HG02588 (cell line): ENCODE results near the gene POU6F2.
A peak's percentile ranks its signal among the peaks of the same experiment; 100 is the strongest.

Experiments used
- ATAC-seq: cut with Tn5 transposase; IDR thresholded peaks from one replicate; pipeline ENCODE4 v1.9.1; 2021; ENCODE audit warnings: mild to moderate bottlenecking, moderate library complexity; ENCODE audit not compliant: unreplicated experiment

The POU6F2 gene

GRCh38 chr7:39429421-39429820 lies 451.7 kb downstream of the POU6F2 start:
- no peak for ATAC-seq

- ATAC-seq = no peak
Measured at GRCh38 chr7:39430441-39430840, 452.7 kb downstream of the POU6F2 start.

GRCh38 chr7:39430909-39431641 lies 453.4 kb downstream of the POU6F2 start:
- ATAC-seq = no peak

GRCh38 chr7:39432368-39432767 lies 454.7 kb downstream of the POU6F2 start:
- ATAC-seq = no peak

- no peak for ATAC-seq
Measured at GRCh38 chr7:39432807-39433416, 455.2 kb downstream of the POU6F2 start.

GRCh38 chr7:39433550-39433949 lies 455.8 kb downstream of the POU6F2 start:
- no peak for ATAC-seq

- no peak for ATAC-seq
Measured at GRCh38 chr7:39434012-39434411, 456.3 kb downstream of the POU6F2 start.

GRCh38 chr7:39446546-39446945 lies 468.8 kb downstream of the POU6F2 start:
- no peak for ATAC-seq

GRCh38 chr7:39451901-39452300 lies 474.2 kb downstream of the POU6F2 start:
- ATAC-seq = no peak

- peak; percentile 71 for ATAC-seq
Measured at GRCh38 chr7:39453743-39454355, 476.1 kb downstream of the POU6F2 start.

GRCh38 chr7:39458061-39458745 lies 480.5 kb downstream of the POU6F2 start:
- no peak for ATAC-seq

GRCh38 chr7:39459636-39460035 lies 481.9 kb downstream of the POU6F2 start:
- ATAC-seq = no peak

- ATAC-seq = no peak
Measured at GRCh38 chr7:39460486-39460885, 482.8 kb downstream of the POU6F2 start.

- ATAC-seq = no peak
Measured at GRCh38 chr7:39461263-39461820, 483.6 kb downstream of the POU6F2 start.

GRCh38 chr7:39463252-39463651 lies 485.5 kb downstream of the POU6F2 start:
- ATAC-seq = no peak

GRCh38 chr7:39464350-39465054 lies 486.8 kb downstream of the POU6F2 start:
- no peak for ATAC-seq

- ATAC-seq = no peak
Measured at GRCh38 chr7:39465055-39465929, 487.6 kb downstream of the POU6F2 start.

GRCh38 chr7:39468261-39468660 lies 490.6 kb downstream of the POU6F2 start:
- ATAC-seq = no peak

GRCh38 chr7:39468808-39469374 lies 491.2 kb downstream of the POU6F2 start:
- no peak for ATAC-seq
